Transverse colon (tissue), 4 donors: Measurements from ENCODE around the gene MRPS14. TPM values are rescaled to one million over a fixed set of nuclear protein-coding genes. Genes with fewer than 3 reads are reported as not detected.

Experiments
- DNase-seq: peaks from one replicate; pipeline ENCODE4 v3.0.0-alpha.2; 2019
- H3K27ac ChIP-seq, 4 donors: fragments of 200-600 bp; sonication (generic); 2 replicates each; pipeline ENCODE4 v1.5.1; 2016 to 2018; ENCODE audit warnings: inconsistent platforms in 4 of 4
- H3K27me3 ChIP-seq: fragments of 200-600 bp; sonication (generic); 2 replicates; pipeline ENCODE4 v1.5.1; 2017; ENCODE audit warnings: inconsistent platforms
- H3K36me3 ChIP-seq, 4 donors: fragments of 200-600 bp; sonication (generic); 2 replicates each; pipeline ENCODE4 v1.5.1; 2017 to 2019; ENCODE audit warnings: inconsistent platforms in 4 of 4
- H3K4me1 ChIP-seq, 4 donors: fragments of 200-600 bp; sonication (generic); 2 replicates each; pipeline ENCODE4 v1.5.1; 2017 to 2020; ENCODE audit warnings: inconsistent platforms in 4 of 4
- H3K4me3 ChIP-seq, 4 donors: fragments of 200-600 bp; sonication (generic); 1 replicate in 1 of 4; 2 replicates in 3 of 4; pipeline versions ENCODE4 v1.5.1 to v1.6.1; 2017 to 2019; ENCODE audit warnings: inconsistent platforms in 4 of 4
- H3K9me3 ChIP-seq, 2 donors: fragments of 200-600 bp; sonication (generic); 2 replicates each; pipeline ENCODE4 v1.5.1; 2017 to 2019; ENCODE audit warnings: inconsistent platforms in 2 of 2
- CTCF ChIP-seq, 5 experiments: fragments of 200-600 bp in 3 of 5; fragments of 450-650 bp in 2 of 5; sonication (generic) in 3 of 5; IDR thresholded peaks; 1 replicate in 2 of 5; 2 replicates in 3 of 5; pipeline ENCODE4 v1.5.1; 2016 to 2017; ENCODE audit warnings: antibody characterized with exemption in 5 of 5, inconsistent platforms in 3 of 5, mild to moderate bottlenecking in 2 of 5, moderate library complexity in 1 of 5
- EP300 ChIP-seq: sonication (generic); formaldehyde crosslinking; IDR thresholded peaks from one replicate; pipeline ENCODE4 v1.6.1; 2017; ENCODE audit warnings: antibody characterized with exemption, low read depth
- POLR2A ChIP-seq: fragments of 450-650 bp; IDR thresholded peaks from one replicate; pipeline ENCODE4 v1.6.1; 2016; ENCODE audit warnings: antibody characterized with exemption, mild to moderate bottlenecking, moderate library complexity
- POLR2AphosphoS5 ChIP-seq, 3 donors: sonication (generic); formaldehyde crosslinking; IDR thresholded peaks; one replicate each; pipeline ENCODE4 v1.6.1; 2016; ENCODE audit warnings: antibody characterized with exemption in 3 of 3
- WGBS, 2 donors: methylation state at CpG; one replicate each; pipeline ENCODE4 v1.1.5; 2018; ENCODE audit warnings: low coverage in 1 of 2; 5-methylcytosine and 5-hydroxymethylcytosine counted together
- in situ Hi-C, 4 donors: fragments of 200-750 bp; cut with MboI; loops; one replicate each; pipeline versions ENCODE4 v1.15.0 to v1.15.1; 2017; ENCODE audit warnings: low sequenced_read_pairs in 3 of 4, low pct_ligation_motif_present in 1 of 4, low pct_unique_long_range_greater_than_20kb in 1 of 4
- intact Hi-C: fragments of 100-400 bp; cut with DNase I; formaldehyde crosslinking; loops from one replicate; pipeline ENCODE4 v1.15.1; 2023; ENCODE audit warnings: low total_unique reads
- total RNA-seq, 4 donors: library from RNA; depleted of rRNA; stranded (reverse); fragments of >200 nt; gene quantifications; one replicate each; pipeline ENCODE4 v1.1.0, GENCODE V29; 2016

MRPS14 gene
- total RNA-seq, 4 donors from 2014 or later, result 3.2 to 21.0 (median 13.0) TPM

GRCh38 chr1:175067362-175068106 is 44.3 kb upstream of the MRPS14 start, which contains the start of gene TNN:
Gene TNN (plus strand): TSS chr1:175067833. CDS start chr1:175077419, 9,586 bp downstream.
- H3K27ac ChIP-seq, result no peak within 1 kb of the TSS
- no peaks in the 10 kb centered on the region for H3K27me3 ChIP-seq
- intact Hi-C loops (no loop called here), in situ Hi-C loops (no loop called here)
- H3K4me1 ChIP-seq, result peaks cover 0 to 8% (median 5%) of the 10 kb centered on the region in 4 donors
- WGBS, 2 donors, result 64 to 73% methylated on average over 6 to 9 of the region's 9 CpGs
- no peak within 1 kb of the TSS for H3K4me3 ChIP-seq
- TF ChIP-seq POLR2A (no peak), POLR2AphosphoS5 (IDR thresholded peaks at IDR 0.05) (no peak), EP300 (no peak), CTCF (IDR thresholded peaks at IDR 0.05) (no peak)
- no peaks in the 10 kb centered on the region for H3K9me3 ChIP-seq
- H3K36me3 ChIP-seq, result no peaks in the 10 kb centered on the region
- DNase-seq, result no peak

- Histone ChIP-seq H3K4me1 (no peaks in the 10 kb centered on the region), H3K9me3 (no peaks in the 10 kb centered on the region), H3K27me3 (no peaks in the 10 kb centered on the region), H3K27ac (no peak overlapping the region), H3K36me3 (no peaks in the 10 kb centered on the region), H3K4me3 (no peak overlapping the region)
- TF ChIP-seq CTCF (IDR thresholded peaks at IDR 0.05), result no peak
- no peak for TF ChIP-seq POLR2A
- no peak for TF ChIP-seq EP300
- no peak for TF ChIP-seq POLR2AphosphoS5 (IDR thresholded peaks at IDR 0.05)
- intact Hi-C loops, result no loop called here
- in situ Hi-C loops, result no loop called here
- WGBS, 2 donors, result 20 to 51% methylated on average over 1 to 2 of the region's 2 CpGs
- DNase-seq, result no peak
Observed at GRCh38 chr1:175062858-175063257, 39.6 kb upstream of the MRPS14 start.

GRCh38 chr1:175062339-175062738 is 39.1 kb upstream of the MRPS14 start:
- Histone ChIP-seq H3K27me3 (no peaks in the 10 kb centered on the region), H3K4me1 (no peaks in the 10 kb centered on the region), H3K4me3 (no peak overlapping the region), H3K36me3 (no peaks in the 10 kb centered on the region), H3K9me3 (no peaks in the 10 kb centered on the region), H3K27ac (no peak overlapping the region)
- in situ Hi-C loops, result no loop called here
- no peak for DNase-seq
- WGBS, 2 donors, result 38 to 67% methylated on average over 1 of the region's 1 CpG
- intact Hi-C loops, result no loop called here
- no peak for TF ChIP-seq POLR2A
- no peak for TF ChIP-seq EP300
- no peak for TF ChIP-seq CTCF (IDR thresholded peaks at IDR 0.05)
- TF ChIP-seq POLR2AphosphoS5 (IDR thresholded peaks at IDR 0.05), result no peak

GRCh38 chr1:175054736-175055135 is 31.5 kb upstream of the MRPS14 start:
- no peak for DNase-seq
- 66% methylated on average over 3 of the region's 3 CpGs; no CpG with 5 or more reads in 1 of the 2 donors for WGBS, 2 donors
- Histone ChIP-seq H3K36me3 (no peaks in the 10 kb centered on the region), H3K4me3 (no peak overlapping the region), H3K9me3 (no peaks in the 10 kb centered on the region), H3K4me1 (no peaks in the 10 kb centered on the region), H3K27ac (no peak overlapping the region), H3K27me3 (no peaks in the 10 kb centered on the region)
- intact Hi-C loops (no loop called here), in situ Hi-C loops (no loop called here)
- TF ChIP-seq POLR2AphosphoS5 (IDR thresholded peaks at IDR 0.05) (no peak), EP300 (no peak)
